WTC11 (cell line): ENCODE measurements around the gene SETD7. TPM values are rescaled to one million over a fixed set of nuclear protein-coding genes. Genes with fewer than 3 reads are reported as not detected.

ENCODE experiments used
- CBFB ChIP-seq: sonication (generic); formaldehyde crosslinking; IDR thresholded peaks from 2 replicates; pipeline ENCODE4 v1.8.1; 2022; ENCODE audit warnings: mild to moderate bottlenecking, low read depth, missing genetic modification reagents
- FOXP1 ChIP-seq: sonication (generic); formaldehyde crosslinking; IDR thresholded peaks from 2 replicates; pipeline ENCODE4 v1.8.0; 2022; ENCODE audit warnings: missing genetic modification reagents, mild to moderate bottlenecking, moderate library complexity, borderline replicate concordance
- FOXP4 ChIP-seq: sonication (generic); formaldehyde crosslinking; IDR thresholded peaks from 2 replicates; pipeline ENCODE4 v1.8.0; 2022; ENCODE audit warnings: mild to moderate bottlenecking, missing genetic modification reagents
- GTF2I ChIP-seq: fragments of 250-450 bp; sonication (Bioruptor Pico); conservative IDR thresholded peaks from 2 replicates; pipeline ENCODE4 v1.4.0; 2021; ENCODE audit warnings: mild to moderate bottlenecking
- HMGA2 ChIP-seq: fragments of 250-450 bp; sonication (Bioruptor Pico); IDR thresholded peaks from 2 replicates; pipeline ENCODE4 v1.4.0; 2021; ENCODE audit warnings: mild to moderate bottlenecking, moderate library complexity
- IRF1 ChIP-seq: sonication (generic); formaldehyde crosslinking; IDR thresholded peaks from 2 replicates; pipeline ENCODE4 v1.8.0; 2023; ENCODE audit warnings: missing genetic modification reagents
- MAX ChIP-seq: sonication (generic); formaldehyde crosslinking; IDR thresholded peaks from 2 replicates; pipeline ENCODE4 v1.8.0; 2022; ENCODE audit warnings: mild to moderate bottlenecking, missing genetic modification reagents
- OVOL2 ChIP-seq: fragments of 250-450 bp; sonication (Bioruptor Pico); IDR thresholded peaks from 2 replicates; pipeline ENCODE4 v1.9.0; 2021; ENCODE audit warnings: mild to moderate bottlenecking, borderline replicate concordance
- PRDM15 ChIP-seq: sonication (generic); formaldehyde crosslinking; IDR thresholded peaks from 2 replicates; pipeline ENCODE4 v1.8.0; 2022; ENCODE audit warnings: missing genetic modification reagents
- PRRX2 ChIP-seq: fragments of 250-450 bp; sonication (Bioruptor Pico); IDR thresholded peaks from 2 replicates; pipeline ENCODE4 v1.8.0; 2021; ENCODE audit warnings: mild to moderate bottlenecking
- SOX15 ChIP-seq: fragments of 250-450 bp; sonication (Bioruptor Pico); IDR thresholded peaks from 2 replicates; pipeline ENCODE4 v1.9.0; 2021; ENCODE audit warnings: mild to moderate bottlenecking
- SP1 ChIP-seq: sonication (generic); formaldehyde crosslinking; conservative IDR thresholded peaks from 2 replicates; pipeline ENCODE4 v1.8.1; 2022; ENCODE audit warnings: missing genetic modification reagents
- ZNF232 ChIP-seq: sonication (generic); formaldehyde crosslinking; IDR thresholded peaks from 2 replicates; pipeline ENCODE4 v1.8.0; 2022; ENCODE audit warnings: mild to moderate bottlenecking, missing genetic modification reagents
- total RNA-seq: library from RNA; stranded (reverse); gene quantifications from 3 replicates; pipeline ENCODE4 v1.2.3, GENCODE V29; 2021
- TF ChIP-seq, protein P1 (sequence below): sonication (generic); formaldehyde crosslinking; IDR thresholded peaks from 2 replicates; pipeline ENCODE4 v1.8.0; 2023; ENCODE audit warnings: mild to moderate bottlenecking, missing genetic modification reagents
- TF ChIP-seq, protein P2 (sequence below): sonication (generic); formaldehyde crosslinking; IDR thresholded peaks from 2 replicates; pipeline ENCODE4 v1.8.0; 2022; ENCODE audit warnings: mild to moderate bottlenecking, missing genetic modification reagents
- TF ChIP-seq, protein P3 (sequence below): sonication (generic); formaldehyde crosslinking; IDR thresholded peaks from 2 replicates; pipeline ENCODE4 v1.8.1; 2022; ENCODE audit warnings: mild to moderate bottlenecking, moderate library complexity, missing genetic modification reagents

The SETD7 gene
- total RNA-seq, 1 experiment from 2014 or later: 5.6 TPM

DNA sequence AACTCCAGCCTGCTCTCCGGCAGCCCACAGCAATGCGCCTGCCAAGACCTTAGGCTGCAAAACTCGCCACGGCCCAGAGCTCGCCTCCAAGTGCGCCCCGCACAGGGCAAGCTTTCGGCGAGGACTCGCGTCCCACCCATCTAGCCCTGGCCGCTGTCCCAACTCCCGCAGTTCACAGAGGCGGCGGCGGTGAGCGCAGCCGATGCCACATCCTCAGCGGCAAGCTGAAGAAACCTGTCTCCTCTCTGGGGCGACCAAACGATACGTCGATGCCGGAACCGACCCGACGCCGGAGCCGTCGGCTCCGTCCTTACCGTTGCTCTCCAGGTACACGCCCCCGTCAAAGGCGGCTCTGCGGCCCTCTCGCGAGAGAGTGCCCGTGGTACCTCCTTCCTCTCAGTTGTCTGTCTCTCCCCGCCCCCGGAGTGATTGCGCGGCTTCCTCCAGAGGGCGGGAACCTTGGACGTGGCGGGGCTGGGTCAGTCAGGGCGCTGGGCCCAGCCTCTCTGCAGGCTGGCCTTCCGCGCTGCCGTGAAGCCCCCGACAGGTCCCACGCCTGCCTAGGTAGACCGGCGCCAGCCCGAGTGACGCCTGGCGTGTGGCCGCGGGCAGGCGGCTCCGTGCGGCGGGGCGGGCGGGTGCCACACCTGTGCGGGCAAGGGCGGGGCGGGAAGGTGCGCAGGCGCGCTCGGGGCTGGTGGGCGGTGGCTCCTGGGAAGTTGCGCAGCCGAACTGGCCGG, 102.5 kb downstream of the SETD7 start (continued):
- TF ChIP-seq, protein P1, sequence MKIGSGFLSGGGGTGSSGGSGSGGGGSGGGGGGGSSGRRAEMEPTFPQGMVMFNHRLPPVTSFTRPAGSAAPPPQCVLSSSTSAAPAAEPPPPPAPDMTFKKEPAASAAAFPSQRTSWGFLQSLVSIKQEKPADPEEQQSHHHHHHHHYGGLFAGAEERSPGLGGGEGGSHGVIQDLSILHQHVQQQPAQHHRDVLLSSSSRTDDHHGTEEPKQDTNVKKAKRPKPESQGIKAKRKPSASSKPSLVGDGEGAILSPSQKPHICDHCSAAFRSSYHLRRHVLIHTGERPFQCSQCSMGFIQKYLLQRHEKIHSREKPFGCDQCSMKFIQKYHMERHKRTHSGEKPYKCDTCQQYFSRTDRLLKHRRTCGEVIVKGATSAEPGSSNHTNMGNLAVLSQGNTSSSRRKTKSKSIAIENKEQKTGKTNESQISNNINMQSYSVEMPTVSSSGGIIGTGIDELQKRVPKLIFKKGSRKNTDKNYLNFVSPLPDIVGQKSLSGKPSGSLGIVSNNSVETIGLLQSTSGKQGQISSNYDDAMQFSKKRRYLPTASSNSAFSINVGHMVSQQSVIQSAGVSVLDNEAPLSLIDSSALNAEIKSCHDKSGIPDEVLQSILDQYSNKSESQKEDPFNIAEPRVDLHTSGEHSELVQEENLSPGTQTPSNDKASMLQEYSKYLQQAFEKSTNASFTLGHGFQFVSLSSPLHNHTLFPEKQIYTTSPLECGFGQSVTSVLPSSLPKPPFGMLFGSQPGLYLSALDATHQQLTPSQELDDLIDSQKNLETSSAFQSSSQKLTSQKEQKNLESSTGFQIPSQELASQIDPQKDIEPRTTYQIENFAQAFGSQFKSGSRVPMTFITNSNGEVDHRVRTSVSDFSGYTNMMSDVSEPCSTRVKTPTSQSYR (CRISPR knock-in tag): peak; percentile 47; the same call in 1 of the 2 replicates
- TF ChIP-seq, protein P2, sequence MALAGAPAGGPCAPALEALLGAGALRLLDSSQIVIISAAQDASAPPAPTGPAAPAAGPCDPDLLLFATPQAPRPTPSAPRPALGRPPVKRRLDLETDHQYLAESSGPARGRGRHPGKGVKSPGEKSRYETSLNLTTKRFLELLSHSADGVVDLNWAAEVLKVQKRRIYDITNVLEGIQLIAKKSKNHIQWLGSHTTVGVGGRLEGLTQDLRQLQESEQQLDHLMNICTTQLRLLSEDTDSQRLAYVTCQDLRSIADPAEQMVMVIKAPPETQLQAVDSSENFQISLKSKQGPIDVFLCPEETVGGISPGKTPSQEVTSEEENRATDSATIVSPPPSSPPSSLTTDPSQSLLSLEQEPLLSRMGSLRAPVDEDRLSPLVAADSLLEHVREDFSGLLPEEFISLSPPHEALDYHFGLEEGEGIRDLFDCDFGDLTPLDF: 0 out of 2 replicates have a peak, but pooled peaks have one; percentile 66
- TF ChIP-seq PRDM15 (CRISPR knock-in tag) (no peak), MAX (CRISPR knock-in tag) (peak; percentile 57), ZNF232 (CRISPR knock-in tag) (peak; percentile 91), SOX15 (no peak), IRF1 (CRISPR knock-in tag) (no peak), HMGA2 (no peak), CBFB (CRISPR knock-in tag) (0 out of 2 replicates have a peak, but pooled peaks have one; percentile 16), OVOL2 (CRISPR knock-in tag) (no peak), FOXP1 (0 out of 2 replicates have a peak, but pooled peaks have one; percentile 52), SP1 (CRISPR knock-in tag) (peak; percentile 77), FOXP4 (CRISPR knock-in tag) (no peak), GTF2I (0 out of 2 replicates have a peak, but pooled peaks have one; percentile 4), PRRX2 (no peak)
- TF ChIP-seq, protein P3, sequence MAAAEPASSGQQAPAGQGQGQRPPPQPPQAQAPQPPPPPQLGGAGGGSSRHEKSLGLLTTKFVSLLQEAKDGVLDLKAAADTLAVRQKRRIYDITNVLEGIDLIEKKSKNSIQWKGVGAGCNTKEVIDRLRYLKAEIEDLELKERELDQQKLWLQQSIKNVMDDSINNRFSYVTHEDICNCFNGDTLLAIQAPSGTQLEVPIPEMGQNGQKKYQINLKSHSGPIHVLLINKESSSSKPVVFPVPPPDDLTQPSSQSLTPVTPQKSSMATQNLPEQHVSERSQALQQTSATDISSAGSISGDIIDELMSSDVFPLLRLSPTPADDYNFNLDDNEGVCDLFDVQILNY (CRISPR knock-in tag): peak; percentile 95
